H1 (cell line): ENCODE data around the gene NFKBIE. TPM values are rescaled to one million over a fixed set of nuclear protein-coding genes. Genes with fewer than 3 reads are reported as not detected.
A peak's percentile ranks its signal among the peaks of the same experiment; 100 is the strongest.

Experiments used
- CTCF ChIA-PET: fragments of 300-600 bp; sonication (Branson Sonifier 250); formaldehyde crosslinking; loops from one replicate; lab custom pipeline; 2021; ENCODE audit not compliant: partially characterized antibody; lab: Charles Lee
- POLR2A ChIA-PET: fragments of 300-600 bp; sonication (Branson Sonifier 250); formaldehyde crosslinking; loops from one replicate; lab custom pipeline; 2021; ENCODE audit warnings: inconsistent platforms; ENCODE audit not compliant: partially characterized antibody; lab: Charles Lee
- DNase-seq, 2 experiments: peaks; one replicate each; pipeline versions ENCODE4 v3.0.0 to v3.0.0-alpha.2; 2010 to 2022; ENCODE audit warnings: low spot score in 2 of 2, low read depth in 1 of 2, mixed read lengths in 1 of 2
- FAIRE-seq: peaks from 2 replicates; lab custom pipeline; 2011; peaks lifted over from hg19 to GRCh38; lab: Jason Lieb, UNC
- H2AFZ ChIP-seq: 2 replicates; pipeline ENCODE4 v1.8.1; 2012; ENCODE audit warnings: low read length, inconsistent platforms
- H2AK5ac ChIP-seq: 2 replicates; pipeline ENCODE4 v1.6.1; 2013; ENCODE audit warnings: low read depth, low read length
- H2BK120ac ChIP-seq: replicated peaks from 2 replicates; pipeline ENCODE3; 2013; ENCODE audit warnings: low read depth, low read length, inconsistent platforms
- H2BK12ac ChIP-seq: 2 replicates; pipeline ENCODE4 v1.6.1; 2013; ENCODE audit warnings: low read depth, low read length
- H2BK15ac ChIP-seq: 2 replicates; pipeline ENCODE4 v1.6.1; 2013; ENCODE audit warnings: low read length
- H2BK20ac ChIP-seq: 2 replicates; pipeline ENCODE4 v1.6.1; 2013; ENCODE audit warnings: low read length
- H2BK5ac ChIP-seq: 2 replicates; pipeline ENCODE4 v1.6.1; 2013; ENCODE audit warnings: low read depth, low read length
- H3K14ac ChIP-seq: 2 replicates; pipeline ENCODE4 v1.6.1; 2013; ENCODE audit warnings: inconsistent platforms; ENCODE audit not compliant: insufficient read length
- H3K18ac ChIP-seq: 2 replicates; pipeline ENCODE4 v1.6.1; 2013; ENCODE audit warnings: low read length; ENCODE audit errors: extremely low read depth
- H3K23ac ChIP-seq: 2 replicates; pipeline ENCODE4 v1.6.1; 2013; ENCODE audit warnings: inconsistent platforms; ENCODE audit not compliant: insufficient read length
- H3K23me2 ChIP-seq: 2 replicates; pipeline ENCODE4 v1.6.1; 2013; ENCODE audit warnings: low read depth, low read length
- H3K27ac ChIP-seq: 2 replicates; pipeline ENCODE4 v1.6.1; 2011; ENCODE audit warnings: low read depth, low read length, inconsistent platforms
- H3K27me3 ChIP-seq, 4 experiments: replicated peaks in 1 of 4; 1 replicate in 1 of 4; 2 replicates in 3 of 4; pipeline versions ENCODE4 v1.6.1 to v1.8.1; 2011 to 2013; ENCODE audit warnings: low read length in 3 of 4, mild to moderate bottlenecking in 3 of 4, inconsistent platforms in 2 of 4, mixed read lengths in 2 of 4, moderate library complexity in 1 of 4; ENCODE audit not compliant: control insufficient read depth in 3 of 4, insufficient read depth in 3 of 4; ENCODE audit errors: extremely low read depth in 1 of 4
- H3K36me3 ChIP-seq, 4 experiments: 2 replicates each; pipeline versions ENCODE4 v1.6.1 to v1.8.1; 2011 to 2013; ENCODE audit warnings: mild to moderate bottlenecking in 4 of 4, low read length in 3 of 4, moderate library complexity in 2 of 4, control low read depth in 1 of 4, inconsistent platforms in 1 of 4; ENCODE audit not compliant: insufficient read depth in 4 of 4, control insufficient read depth in 2 of 4
- H3K4ac ChIP-seq: replicated peaks from 2 replicates; pipeline ENCODE3; 2013; ENCODE audit warnings: low read length, low read depth, mixed read lengths, inconsistent platforms; ENCODE audit not compliant: insufficient read length
- H3K4me1 ChIP-seq, 4 experiments: replicated peaks in 1 of 4; 1 replicate in 1 of 4; 2 replicates in 3 of 4; pipeline versions ENCODE4 v1.6.1 to v1.8.1; 2011 to 2013; ENCODE audit warnings: low read length in 3 of 4, inconsistent platforms in 2 of 4, mixed read lengths in 1 of 4; ENCODE audit not compliant: insufficient read depth in 4 of 4, control insufficient read depth in 3 of 4
- H3K4me2 ChIP-seq, 2 experiments: 2 replicates each; pipeline versions ENCODE4 v1.6.1 to v1.8.1; 2011 to 2013; ENCODE audit warnings: low read depth in 2 of 2, low read length in 2 of 2, control low read depth in 1 of 2, inconsistent platforms in 1 of 2, mild to moderate bottlenecking in 1 of 2; ENCODE audit not compliant: insufficient read depth in 1 of 2
- H3K4me3 ChIP-seq, 4 experiments: fragments of 200-600, 300-600 bp in 1 of 4; sonication (generic), shearing (Covaris generic), sonication (Bioruptor Twin) in 1 of 4; 2 replicates each; pipeline versions ENCODE4 v1.5.1 to v1.8.1; 2011 to 2016; ENCODE audit warnings: low read length in 4 of 4, low read depth in 3 of 4, control low read depth in 2 of 4, inconsistent platforms in 2 of 4, mild to moderate bottlenecking in 2 of 4, mixed read lengths in 1 of 4, moderate library complexity in 1 of 4; ENCODE audit not compliant: insufficient read depth in 2 of 4; ENCODE audit errors: extremely low read depth in 1 of 4
- H3K56ac ChIP-seq: replicated peaks from 2 replicates; pipeline ENCODE3; 2013; ENCODE audit warnings: low read depth, mild to moderate bottlenecking, mixed read lengths, low read length, inconsistent platforms; ENCODE audit not compliant: insufficient read length
- H3K79me1 ChIP-seq: 2 replicates; pipeline ENCODE4 v1.6.1; 2013; ENCODE audit warnings: low read depth, low read length, control low read depth
- H3K79me2 ChIP-seq, 2 experiments: 2 replicates each; pipeline versions ENCODE4 v1.6.1 to v1.8.1; 2012 to 2013; ENCODE audit warnings: low read length in 2 of 2, mild to moderate bottlenecking in 2 of 2, inconsistent platforms in 1 of 2; ENCODE audit not compliant: insufficient read depth in 2 of 2, control insufficient read depth in 1 of 2
- H3K9ac ChIP-seq, 4 experiments: replicated peaks in 1 of 4; 1 replicate in 1 of 4; 2 replicates in 3 of 4; pipeline versions ENCODE4 v1.6.1 to v1.8.1; 2011 to 2013; ENCODE audit warnings: low read depth in 3 of 4, low read length in 3 of 4, control low read depth in 2 of 4, mild to moderate bottlenecking in 2 of 4, moderate library complexity in 2 of 4, inconsistent platforms in 1 of 4; ENCODE audit errors: extremely low read depth in 1 of 4
- H3K9me3 ChIP-seq, 2 experiments: 2 replicates each; pipeline versions ENCODE4 v1.6.1 to v1.8.1; 2012 to 2013; ENCODE audit warnings: mild to moderate bottlenecking in 2 of 2, moderate library complexity in 2 of 2, control low read depth in 1 of 2, inconsistent platforms in 1 of 2, low read depth in 1 of 2, low read length in 1 of 2, mixed read lengths in 1 of 2; ENCODE audit not compliant: insufficient read depth in 2 of 2
- H4K20me1 ChIP-seq, 2 experiments: replicated peaks in 1 of 2; 2 replicates each; pipeline versions ENCODE3 to v1.8.1; 2011 to 2013; ENCODE audit warnings: inconsistent platforms in 2 of 2, low read length in 2 of 2, mild to moderate bottlenecking in 1 of 2; ENCODE audit not compliant: insufficient read depth in 2 of 2, control insufficient read depth in 1 of 2
- H4K5ac ChIP-seq: 2 replicates; pipeline ENCODE4 v1.6.1; 2013; ENCODE audit warnings: low read length, low read depth, mixed read lengths, inconsistent platforms; ENCODE audit not compliant: insufficient read length
- H4K8ac ChIP-seq: 2 replicates; pipeline ENCODE4 v1.8.0; 2013; ENCODE audit warnings: mild to moderate bottlenecking, moderate library complexity, low read length, inconsistent platforms; ENCODE audit not compliant: insufficient read depth; ENCODE audit errors: extremely low read depth
- H4K91ac ChIP-seq: replicated peaks from 2 replicates; pipeline ENCODE3; 2013; ENCODE audit warnings: low read length, mixed read lengths, inconsistent platforms; ENCODE audit not compliant: insufficient read length
- CREB1 ChIP-seq: IDR thresholded peaks from 2 replicates; pipeline ENCODE4 v1.6.1; 2012; ENCODE audit warnings: inconsistent platforms
- CTCF ChIP-seq, 3 experiments: IDR thresholded peaks; 1 replicate in 2 of 3; 2 replicates in 1 of 3; pipeline versions ENCODE4 v1.5.1 to v1.6.1; 2011; ENCODE audit warnings: low read length in 3 of 3, mild to moderate bottlenecking in 3 of 3, inconsistent platforms in 2 of 3, low read depth in 1 of 3, moderate library complexity in 1 of 3; ENCODE audit not compliant: insufficient read depth in 1 of 3; ENCODE audit errors: control extremely low read depth in 1 of 3
- JUND ChIP-seq: IDR thresholded peaks from 2 replicates; pipeline ENCODE4 v1.6.1; 2011; ENCODE audit warnings: mild to moderate bottlenecking, improper control_type of control experiment, low read length
- POLR2A ChIP-seq, 2 experiments: IDR thresholded peaks; 1 replicate in 1 of 2; 2 replicates in 1 of 2; pipeline ENCODE4 v1.6.1; 2011; ENCODE audit warnings: low read depth in 2 of 2, low read length in 2 of 2, mild to moderate bottlenecking in 2 of 2; ENCODE audit errors: control extremely low read depth in 1 of 2
- POLR2AphosphoS5 ChIP-seq: IDR thresholded peaks from 2 replicates; pipeline ENCODE4 v1.6.1; 2011; ENCODE audit warnings: low read depth, low read length
- SAP30 ChIP-seq: fragments of 300-600 bp; sonication (generic); IDR thresholded peaks from 2 replicates; pipeline ENCODE4 v1.7.1; 2012; ENCODE audit warnings: low read length, moderate library complexity, mild to moderate bottlenecking, inconsistent platforms; ENCODE audit not compliant: insufficient read depth, insufficient replicate concordance
- WGBS, 2 experiments: shearing (Covaris generic) in 1 of 2; methylation state at CpG; one replicate each; pipeline versions ENCODE4 v1.1.6 to v1.1.7; 2013 to 2015; ENCODE audit warnings: low lambda C conversion rate in 2 of 2, mixed read lengths in 2 of 2, inconsistent platforms in 1 of 2, low coverage in 1 of 2, missing lambda C conversion rate in 1 of 2; ENCODE audit not compliant: insufficient replicate concordance in 2 of 2, insufficient coverage in 1 of 2, insufficient read length in 1 of 2; ENCODE audit errors: extremely low coverage in 1 of 2, missing lambda C conversion rate in 1 of 2; 5-methylcytosine and 5-hydroxymethylcytosine counted together
- polyA plus RNA-seq, 7 experiments: library from polyadenylated mRNA; depleted of rRNA in 3 of 7; stranded (reverse) in 5 of 7; unstranded in 2 of 7; fragments of >200 nt in 5 of 7; fragments of 200-250 nt in 2 of 7; gene quantifications; 1 replicate in 5 of 7; 2 replicates in 1 of 7; 4 replicates in 1 of 7; pipeline versions ENCODE4 v1.2.1 to v1.2.3, GENCODE V29; 2011 to 2013; ENCODE audit warnings: missing spikeins in 2 of 7, mixed read lengths in 2 of 7
- total RNA-seq: library from RNA; stranded (reverse); fragmentation: NEBNext Ultra II Directional; extraction: Animal tissue kit (Norgen Biotek cat#: 25700); gene quantifications from 2 replicates; pipeline ENCODE4 v1.2.1, GENCODE V29; 2021

NFKBIE gene
- total and polyA plus RNA-seq, 2 of the 8 experiments (the other 6 are each of a cell fraction or from before 2014, with no cell fraction given) = 13.5 to 19.2 TPM

GRCh38 chr6:44224029-44224964 lies 41.1 kb downstream of the NFKBIE start:
- no peak overlapping the region for H2AFZ ChIP-seq
- H3K27me3 ChIP-seq = no peaks in the 10 kb centered on the region
- H3K4me3 ChIP-seq = peak overlapping the region; percentile 65 to 90 (median 78)
- no peak overlapping the region for H3K56ac ChIP-seq
- peaks cover 6 to 13% (median 7%) of the 10 kb centered on the region in 4 experiments; a peak in 5 of 8 replicates for H3K36me3 ChIP-seq
- H3K4ac ChIP-seq = peak overlapping the region; percentile 46
- peak overlapping the region; percentile 26; the same call in 1 of the 2 replicates for H2BK5ac ChIP-seq
- H3K9me3 ChIP-seq = no peaks in the 10 kb centered on the region
- peak overlapping the region; percentile 5 for H4K91ac ChIP-seq
- no peak overlapping the region for H2AK5ac ChIP-seq
- peak overlapping the region; percentile 68; the same call in 1 of the 2 replicates for H2BK12ac ChIP-seq
- TF ChIP-seq POLR2A (IDR thresholded peaks at IDR 0.05; ENCODE audit: control extremely low read depth in 1 of 2, low read depth in 2 of 2, low read length in 2 of 2) (peak in 1 of 2 experiments; percentile 60; a peak in 1 of 3 replicates), POLR2AphosphoS5 (0 out of 2 replicates have a peak, but pooled peaks have one; percentile 15), JUND (no peak), CTCF (IDR thresholded peaks at IDR 0.05; ENCODE audit: control extremely low read depth in 1 of 3, insufficient read depth in 1 of 3, low read depth in 1 of 3, low read length in 3 of 3) (peak in 2 of 3 experiments; percentile 33 to 39; a peak in 2 of 4 replicates), SAP30 (peak; percentile 85), CREB1 (0 out of 2 replicates have a peak, but pooled peaks have one; percentile 4)
- no peak overlapping the region for H2BK120ac ChIP-seq
- peaks cover 10 to 47% of the 10 kb centered on the region in 2 experiments; a peak in 3 of 4 replicates for H3K79me2 ChIP-seq
- H4K5ac ChIP-seq = peak overlapping the region; percentile 25
- H3K14ac ChIP-seq = no peak overlapping the region
- no peak overlapping the region for H4K8ac ChIP-seq
- no peak overlapping the region for H3K27ac ChIP-seq
- no peak for DNase-seq
- no peak overlapping the region for H3K23ac ChIP-seq
- ChIA-PET POLR2A (interaction anchor here (0.9 to 21.0 kb wide), 15 partner anchors 11 to 88 kb away, joined by 3 to 477 read pairs (median 9); partner anchors contain the start of genes AARS2, HSP90AB1 and SLC35B2), CTCF (interaction anchor here (0.6 to 19.4 kb wide), 28 partner anchors 8 to 511 kb away, joined by 3 to 287 read pairs (median 6); partner anchors contain the start of genes HSP90AB1, MYMX, SLC35B2 and TMEM151B)
- peak overlapping the region; percentile 68; the same call in 1 of the 2 replicates for H3K18ac ChIP-seq
- peaks cover 16% of the 10 kb centered on the region for H3K23me2 ChIP-seq
- H2BK15ac ChIP-seq = 0 out of 2 replicates have a peak overlapping the region, but pooled peaks have one; percentile 67
- H4K20me1 ChIP-seq = peaks cover 30 to 38% of the 10 kb centered on the region in 2 experiments
- peaks cover 15 to 48% (median 35%) of the 10 kb centered on the region in 4 experiments for H3K4me1 ChIP-seq
- no peak overlapping the region for H2BK20ac ChIP-seq
- peak overlapping the region in 3 of 4 experiments; percentile 41 to 67 (median 42); a peak in 5 of 7 replicates for H3K9ac ChIP-seq
- no peak for FAIRE-seq
- peaks cover 23% of the 10 kb centered on the region for H3K79me1 ChIP-seq
- 12% methylated on average over 14 of the region's 18 CpGs; no CpG with 5 or more reads in 1 of the 2 experiments for WGBS, 2 experiments
- H3K4me2 ChIP-seq = peak overlapping the region; percentile 94 to 95
